Activated CD8-positive, alpha-beta memory T cell treated with anti-CD3 and anti-CD28 coated beads, Interleukin-2, amount 50 U/mL, for 24 hours (primary cell): ENCODE results near the gene DAZAP1.
A peak's percentile ranks its signal among the peaks of the same experiment; 100 is the strongest.

ENCODE experiments used
- DNase-seq: peaks from one replicate; pipeline ENCODE4 v3.0.0-alpha.2; 2020; ENCODE audit errors: extremely low read depth

DAZAP1 gene

GRCh38 chr19:1377176-1377964 is 30.0 kb upstream of the DAZAP1 start:
- DNase-seq, result no peak

DNA sequence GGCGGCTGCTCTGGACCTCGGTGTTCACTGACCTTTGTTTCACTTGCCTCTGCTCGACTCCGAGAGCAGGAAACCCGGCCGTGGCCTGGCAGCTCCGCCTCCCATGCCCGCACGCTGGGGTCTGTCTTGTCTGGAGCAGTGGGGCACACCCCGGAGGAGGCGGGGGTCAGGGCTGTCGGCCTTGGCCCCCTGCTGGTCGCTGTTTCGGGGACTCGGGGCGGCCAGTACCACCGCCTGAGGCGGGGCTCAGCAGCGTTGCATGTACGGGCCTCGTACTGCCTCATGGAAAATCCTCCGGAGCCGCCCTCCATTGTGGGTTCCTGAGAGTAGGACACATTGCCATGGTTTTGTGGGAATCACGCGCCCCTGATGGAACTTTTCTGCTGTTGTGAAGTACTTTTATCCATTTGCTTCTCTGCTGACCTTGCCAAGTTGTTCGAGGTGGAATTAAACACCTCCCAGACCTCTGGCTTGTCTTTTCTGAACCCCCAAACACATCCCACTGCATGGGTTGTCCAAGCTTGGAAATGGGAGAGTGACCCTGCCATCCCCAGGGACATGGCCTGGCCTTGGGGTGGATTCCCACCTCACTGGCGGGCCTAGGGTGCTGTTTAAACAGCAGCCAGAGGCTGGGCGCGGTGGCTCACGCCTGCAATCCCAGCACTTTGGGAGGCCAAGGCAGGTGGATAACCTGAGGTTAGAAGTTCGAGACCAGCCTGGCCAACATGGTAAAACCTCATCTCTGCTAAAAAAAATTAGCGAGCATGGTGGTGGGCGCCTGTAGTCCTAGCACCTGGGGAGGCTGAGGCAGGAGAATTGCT is 29.2 kb upstream of the DAZAP1 start:
- no peak for DNase-seq

- no peak for DNase-seq
Observed at GRCh38 chr19:1379126-1379905, 28.1 kb upstream of the DAZAP1 start.

- DNase-seq, result no peak
Observed at GRCh38 chr19:1379961-1380489, 27.4 kb upstream of the DAZAP1 start.

- DNase-seq, result no peak
Observed at GRCh38 chr19:1382250-1382649, 25.1 kb upstream of the DAZAP1 start.

DNA sequence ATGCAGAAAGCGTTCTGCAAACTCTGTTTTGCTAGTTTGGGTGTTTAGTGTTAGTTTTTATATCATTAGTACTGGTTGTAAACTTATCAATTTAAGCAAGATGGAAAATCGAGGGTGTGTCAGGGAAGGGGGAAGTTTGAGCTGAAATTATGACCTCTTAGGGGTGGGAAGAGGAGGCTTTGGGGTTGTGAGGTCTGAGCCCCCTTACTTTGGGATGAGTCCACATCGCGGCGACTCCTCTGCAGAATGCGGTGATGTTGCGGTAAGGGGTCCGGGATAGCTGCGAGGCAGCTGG is 24.4 kb upstream of the DAZAP1 start:
- DNase-seq, result no peak

DNA sequence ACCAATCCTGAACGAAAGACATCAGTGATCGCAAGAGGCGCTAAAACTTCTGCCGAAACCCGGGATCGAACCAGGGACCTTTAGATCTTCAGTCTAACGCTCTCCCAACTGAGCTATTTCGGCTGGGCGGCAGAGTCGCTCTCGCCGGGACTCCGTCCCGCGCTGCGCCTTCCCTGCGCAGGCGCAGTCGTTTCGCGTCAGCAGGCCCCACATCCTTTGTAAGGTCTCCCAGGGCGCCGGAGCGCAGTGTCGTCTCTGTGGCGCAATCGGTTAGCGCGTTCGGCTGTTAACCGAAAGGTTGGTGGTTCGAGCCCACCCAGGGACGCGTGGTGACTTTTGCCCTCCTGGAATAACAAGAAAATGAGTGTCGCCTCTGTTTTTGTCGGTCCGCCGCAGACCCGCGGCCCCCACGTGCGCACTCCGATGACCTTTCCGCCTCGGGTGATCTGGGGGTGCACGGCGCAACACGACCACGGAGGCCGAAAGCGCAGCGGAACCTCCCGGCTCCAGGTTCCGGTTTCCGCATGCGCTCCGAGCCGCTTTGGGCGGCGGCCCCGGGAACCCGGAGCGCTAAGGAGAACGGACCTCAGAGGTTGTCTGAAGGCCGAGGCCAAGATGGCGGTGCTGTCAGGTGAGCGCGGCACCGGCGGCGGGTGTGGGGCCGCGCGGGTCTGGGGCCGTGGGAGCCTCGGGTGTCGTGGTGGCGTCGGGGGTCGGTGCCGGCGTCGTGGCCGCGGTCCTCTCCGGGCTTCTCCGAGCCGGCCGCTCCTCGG is 23.9 kb upstream of the DAZAP1 start, which contains the start of gene NDUFS7:
Gene NDUFS7 (plus strand): TSS at position 596 of the 773 bp plus-strand sequence. CDS start 20 bp downstream, at position 616.
- peak; percentile 87 for DNase-seq

DNA sequence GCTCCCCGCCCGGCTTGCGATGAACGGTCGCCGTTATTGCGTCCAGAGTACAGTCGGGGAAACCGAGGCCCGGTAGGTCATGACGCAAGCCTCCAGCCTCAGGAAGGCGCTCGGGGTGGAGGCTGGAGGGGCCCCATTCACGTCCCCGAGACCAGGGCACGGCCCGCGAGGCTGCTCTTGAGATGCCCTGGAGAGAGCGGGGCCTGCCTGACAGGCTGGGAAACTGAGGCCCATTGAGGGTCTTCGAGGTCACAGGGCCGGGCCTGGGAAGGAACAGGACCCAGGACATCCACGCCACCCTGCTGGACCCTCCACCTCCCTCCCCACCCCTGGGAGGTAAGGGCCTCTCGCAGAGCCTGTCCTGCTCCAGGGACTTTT is 23.3 kb upstream of the DAZAP1 start:
- DNase-seq, result no peak

- no peak for DNase-seq
Observed at GRCh38 chr19:1384478-1385110, 22.8 kb upstream of the DAZAP1 start.

DNA sequence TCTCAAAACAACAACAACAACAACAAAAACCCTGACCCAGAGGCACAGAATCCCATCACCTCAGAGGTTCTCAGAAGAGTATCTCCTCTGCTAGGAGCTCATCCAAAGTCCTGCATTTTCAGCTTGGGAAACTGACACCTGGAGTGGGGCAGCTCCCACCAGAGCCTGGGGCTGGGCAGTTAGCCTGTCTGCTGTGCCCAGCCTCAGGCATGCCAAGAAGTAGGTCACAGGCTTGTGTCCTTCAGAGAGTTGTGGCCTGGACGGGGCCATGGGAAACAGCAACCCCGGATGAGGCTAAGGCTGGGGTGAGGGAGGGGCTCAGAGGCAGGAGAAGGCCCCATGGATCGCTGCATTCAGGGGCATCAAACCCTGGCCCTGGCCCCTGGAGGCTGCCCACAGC is 21.6 kb upstream of the DAZAP1 start:
- DNase-seq, result no peak

- DNase-seq, result no peak
Observed at GRCh38 chr19:1386945-1387683, 20.3 kb upstream of the DAZAP1 start.

GRCh38 chr19:1387684-1388636 is 19.4 kb upstream of the DAZAP1 start:
- DNase-seq, result no peak

DNA sequence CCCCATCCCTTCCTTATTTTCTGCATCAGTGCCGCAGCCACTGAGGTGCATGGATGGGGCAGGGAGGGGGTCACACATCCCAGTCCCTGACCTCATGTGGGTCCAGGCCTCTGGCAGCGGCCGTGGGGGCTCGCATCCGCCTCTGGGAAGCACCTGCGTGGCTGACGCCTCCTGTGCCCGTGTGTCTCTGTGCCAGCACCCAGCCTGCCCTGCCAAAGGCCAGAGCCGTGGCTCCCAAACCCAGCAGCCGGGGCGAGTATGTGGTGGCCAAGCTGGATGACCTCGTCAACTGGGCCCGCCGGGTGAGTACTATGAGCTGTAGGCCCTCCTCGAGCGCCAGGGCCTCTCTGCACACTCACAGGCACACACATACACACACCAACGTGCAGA is 18.8 kb upstream of the DAZAP1 start:
- no peak for DNase-seq

- DNase-seq, result no peak
Observed at GRCh38 chr19:1389033-1389940, 18.1 kb upstream of the DAZAP1 start.

DNA sequence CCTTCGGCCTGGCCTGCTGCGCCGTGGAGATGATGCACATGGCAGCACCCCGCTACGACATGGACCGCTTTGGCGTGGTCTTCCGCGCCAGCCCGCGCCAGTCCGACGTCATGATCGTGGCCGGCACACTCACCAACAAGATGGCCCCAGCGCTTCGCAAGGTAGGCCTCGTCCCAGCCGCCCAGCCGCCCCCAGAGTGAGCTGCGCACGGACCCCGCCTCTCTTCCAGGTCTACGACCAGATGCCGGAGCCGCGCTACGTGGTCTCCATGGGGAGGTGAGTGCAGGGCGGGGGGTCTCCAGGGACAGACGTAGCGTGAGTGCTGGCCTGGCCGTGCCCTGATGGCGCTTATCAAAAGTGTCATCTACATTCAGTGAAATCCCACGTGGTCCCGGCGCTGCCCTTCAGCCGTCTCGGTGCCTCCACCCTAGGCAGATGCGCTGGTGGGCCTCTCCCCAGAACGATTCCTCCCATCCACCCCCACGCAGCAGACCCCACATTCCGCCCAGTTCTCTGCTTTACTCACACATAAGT is 16.4 kb upstream of the DAZAP1 start:
- no peak for DNase-seq

DNA sequence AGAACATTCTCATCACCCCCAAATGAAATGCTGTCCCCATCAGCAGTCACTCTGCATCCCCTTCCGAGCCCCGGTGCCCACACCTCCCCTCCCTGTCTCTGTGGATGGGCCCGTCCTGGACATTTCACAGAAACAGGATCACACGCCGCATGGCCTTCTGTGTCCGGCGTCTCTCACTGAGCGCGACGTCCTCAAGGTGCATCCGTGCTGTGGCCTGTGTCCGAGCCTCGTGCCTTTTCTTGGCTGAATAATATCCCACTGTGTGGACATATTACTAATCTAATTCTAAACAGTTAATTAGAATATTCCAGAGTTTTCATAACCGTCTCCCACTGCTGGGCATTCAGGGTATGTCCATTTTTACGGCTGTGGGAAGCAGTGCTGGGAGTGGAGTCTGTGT is 15.0 kb upstream of the DAZAP1 start:
- no peak for DNase-seq

GRCh38 chr19:1392939-1393530 is 14.4 kb upstream of the DAZAP1 start:
- no peak for DNase-seq
